Measurements from ENCODE around the gene HOXD10. TPM values are rescaled to one million over a fixed set of nuclear protein-coding genes. Genes with fewer than 3 reads are reported as not detected.
A peak's percentile ranks its signal among the peaks of the same experiment; 100 is the strongest.

Gene HOXD10
- total and polyA plus RNA-seq, 9 donors: 0.38 to 8.1 (median 1.1) TPM

- Histone ChIP-seq H3K36me3 (no peaks in the 10 kb centered on the region), H3K9me3 (no peaks in the 10 kb centered on the region), H3K4me3 (peak overlapping the region; percentile 76), H3K27me3 (no peaks in the 10 kb centered on the region), H3K4me1 (ENCODE audit: insufficient read depth) (no peaks in the 10 kb centered on the region), H3K27ac (no peak overlapping the region)
- intact Hi-C loops (cut with DNase I): loop anchor here in 1 of 4 donors (5.0 to 10.0 kb wide), 2 partner anchors 694 to 1092 kb away; partner anchors contain the start of gene HNRNPA3
- no peak for DNase-seq
- no peak for TF ChIP-seq EP300 (IDR thresholded peaks at IDR 0.05)
- no peak for TF ChIP-seq POLR2A (IDR thresholded peaks at IDR 0.05)
- TF ChIP-seq CTCF (IDR thresholded peaks at IDR 0.05): no peak
- 54 to 80% (median 71%) methylated on average over 13 of the region's 13 CpGs for WGBS, 3 donors
Measured at GRCh38 chr2:176120364-176121189, 4.0 kb downstream of the HOXD10 start.

GRCh38 chr2:176121190-176122051 is 4.8 kb downstream of the HOXD10 start:
- 29 to 45% (median 37%) methylated on average over 53 of the region's 53 CpGs for WGBS, 3 donors
- Histone ChIP-seq H3K27me3 (no peaks in the 10 kb centered on the region), H3K27ac (peak overlapping the region; percentile 87 to 92), H3K4me3 (peak overlapping the region; percentile 76), H3K9me3 (no peaks in the 10 kb centered on the region), H3K4me1 (ENCODE audit: insufficient read depth) (no peaks in the 10 kb centered on the region), H3K36me3 (no peaks in the 10 kb centered on the region)
- DNase-seq: peak in 1 of 5 donors; percentile 33
- intact Hi-C loops (cut with DNase I): loop anchor here in 1 of 4 donors (5.0 to 10.0 kb wide), 2 partner anchors 693 to 1091 kb away; partner anchors contain the start of gene HNRNPA3
- TF ChIP-seq CTCF (IDR thresholded peaks at IDR 0.05) (no peak), POLR2A (IDR thresholded peaks at IDR 0.05) (no peak), EP300 (IDR thresholded peaks at IDR 0.05) (no peak)

- no peak for DNase-seq
- peak overlapping the region; percentile 76 for H3K4me3 ChIP-seq
- no peaks in the 10 kb centered on the region for H3K9me3 ChIP-seq
- H3K36me3 ChIP-seq: no peaks in the 10 kb centered on the region
- H3K4me1 ChIP-seq (ENCODE audit: insufficient read depth): no peaks in the 10 kb centered on the region
- TF ChIP-seq CTCF (IDR thresholded peaks at IDR 0.05): no peak
- no peak for TF ChIP-seq EP300 (IDR thresholded peaks at IDR 0.05)
- no peak for TF ChIP-seq POLR2A (IDR thresholded peaks at IDR 0.05)
- H3K27ac ChIP-seq: peak overlapping the region; percentile 87 to 92
- intact Hi-C loops (cut with DNase I): loop anchor here in 1 of 4 donors (5.0 to 10.0 kb wide), 2 partner anchors 693 to 1090 kb away; partner anchors contain the start of gene HNRNPA3
- WGBS, 3 donors: 1% methylated on average over 47 of the region's 47 CpGs
- no peaks in the 10 kb centered on the region for H3K27me3 ChIP-seq
Measured at GRCh38 chr2:176122052-176122682, 5.6 kb downstream of the HOXD10 start.

Data from ovary (tissue), 9 donors.